VCaP (cell line): ENCODE data around the gene MPZL1.

Experiments
- H3K27ac ChIP-seq: fragments of 450-650 bp; 2 replicates; pipeline ENCODE4 v1.5.1; 2017
- CTCF ChIP-seq: fragments of 450-650 bp; conservative IDR thresholded peaks from 2 replicates; pipeline ENCODE4 v1.5.1; 2017; ENCODE audit warnings: mild to moderate bottlenecking, moderate library complexity

MPZL1 gene

GRCh38 chr1:167795810-167796740 lies 74.3 kb downstream of the MPZL1 start:
- TF ChIP-seq CTCF = no peak
- H3K27ac ChIP-seq = peak overlapping the region; percentile 61

- no peak for TF ChIP-seq CTCF
- H3K27ac ChIP-seq = no peak overlapping the region; the same call in 1 of the 2 replicates
Measured at GRCh38 chr1:167797015-167797414, 75.2 kb downstream of the MPZL1 start.

GRCh38 chr1:167798952-167799351 lies 77.2 kb downstream of the MPZL1 start:
- no peak overlapping the region for H3K27ac ChIP-seq
- TF ChIP-seq CTCF = no peak

DNA sequence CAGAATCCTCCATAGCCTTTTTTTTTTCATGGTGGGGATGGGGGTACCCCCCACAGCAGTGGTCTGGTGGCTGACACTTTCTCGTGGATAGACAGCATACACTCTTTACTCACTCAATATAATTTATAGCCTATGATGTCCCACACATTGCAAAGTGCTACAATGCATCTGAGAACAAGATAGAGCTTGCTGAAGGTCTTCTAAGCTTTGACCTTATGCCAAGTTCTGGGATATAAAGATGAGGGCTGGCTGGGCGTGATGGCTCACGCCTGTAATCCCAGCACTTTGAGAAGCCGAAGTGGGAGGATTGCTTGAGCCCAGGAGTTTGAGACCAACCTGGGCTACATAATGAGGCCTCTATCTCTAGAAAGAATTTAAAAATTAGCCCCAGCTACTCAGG lies 78.0 kb downstream of the MPZL1 start:
- no peak overlapping the region for H3K27ac ChIP-seq
- no peak for TF ChIP-seq CTCF

- no peak for TF ChIP-seq CTCF
- H3K27ac ChIP-seq = no peak overlapping the region
Measured at GRCh38 chr1:167800251-167800650, 78.5 kb downstream of the MPZL1 start.

- no peak overlapping the region for H3K27ac ChIP-seq
- TF ChIP-seq CTCF = no peak
Measured at GRCh38 chr1:167802235-167802634, 80.5 kb downstream of the MPZL1 start.

DNA sequence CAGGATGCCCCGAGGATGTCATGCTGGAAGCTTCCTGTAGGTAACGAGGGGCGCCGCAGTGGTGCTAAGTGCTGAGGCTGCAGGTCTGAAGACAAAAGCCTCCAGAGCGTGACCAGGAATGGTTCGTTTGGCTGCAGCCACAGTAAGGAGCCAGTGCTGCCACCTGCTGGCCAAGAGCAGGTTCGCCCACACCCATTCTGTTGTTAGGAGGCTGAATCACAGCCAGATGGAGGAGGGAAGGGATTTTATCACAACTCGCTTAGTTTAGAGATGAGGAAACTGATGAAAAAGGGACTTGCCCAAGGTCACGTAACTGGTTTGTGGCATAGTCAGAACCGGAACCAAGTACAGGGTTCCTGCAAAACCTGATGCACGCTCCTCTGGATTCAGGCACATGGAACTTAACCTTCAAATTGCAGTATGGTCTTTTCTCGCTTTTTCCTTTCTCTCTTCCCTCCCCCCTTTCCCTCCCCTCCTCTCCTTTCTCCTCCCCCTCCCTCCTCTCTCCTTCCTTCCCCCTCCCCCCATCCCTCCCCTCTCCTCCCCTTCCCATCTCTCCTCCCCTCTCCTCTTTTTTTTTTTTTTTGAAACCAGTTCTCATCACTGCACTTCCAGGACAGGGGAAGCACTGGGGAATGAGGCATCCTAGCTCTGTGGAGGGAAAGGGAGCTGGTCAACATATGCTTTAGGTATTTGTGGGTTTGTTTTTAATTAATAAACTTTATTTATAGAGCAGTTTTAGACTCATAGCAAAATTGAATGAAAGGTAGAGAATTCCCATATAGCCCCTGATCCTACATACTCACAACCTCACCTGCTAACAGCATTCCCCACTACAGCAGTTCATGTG lies 81.8 kb downstream of the MPZL1 start:
- peak overlapping the region; percentile 15; the same call in 1 of the 2 replicates for H3K27ac ChIP-seq
- peak; percentile 97 for TF ChIP-seq CTCF
